Pancreas (tissue), 10 donors: ENCODE measurements around the gene CALCOCO2. TPM values are rescaled to one million over a fixed set of nuclear protein-coding genes. Genes with fewer than 3 reads are reported as not detected.
"Not testable (repeated sequence)": the region's sequence is repeated elsewhere in the genome, so short reads cannot be mapped to it uniquely, and the experiment has no call there.

Experiments
- ATAC-seq, 4 donors: fragments of 200-7000 bp; cut with Tn5 transposase; one replicate each; pipeline versions ENCODE4 v1.8.0 to v1.9.1; 2020; ENCODE audit warnings: mild to moderate bottlenecking in 4 of 4, moderate library complexity in 4 of 4
- DNase-seq, 6 donors: peaks; one replicate each; pipeline ENCODE4 v3.0.0-alpha.2; 2020
- FAIRE-seq: peaks from 2 replicates; lab custom pipeline; 2012; peaks lifted over from hg19 to GRCh38; lab: Jason Lieb, UNC
- H3K27ac ChIP-seq, 4 donors: fragments of 200-600 bp; sonication (generic); 1 replicate in 3 of 4; 2 replicates in 1 of 4; pipeline versions ENCODE4 v1.5.0 to v1.8.0; 2020
- H3K27me3 ChIP-seq, 4 donors: fragments of 200-600 bp; one replicate each; pipeline ENCODE4 v1.8.0; 2021
- H3K36me3 ChIP-seq, 3 donors: fragments of 200-600 bp; sonication (generic) in 1 of 3; one replicate each; pipeline versions ENCODE4 v1.5.0 to v1.8.0; 2020 to 2021
- H3K4me1 ChIP-seq, 3 donors: fragments of 200-600 bp; one replicate each; pipeline ENCODE4 v1.8.0; 2021
- H3K4me3 ChIP-seq, 4 donors: fragments of 200-600 bp; sonication (generic) in 2 of 4; one replicate each; pipeline versions ENCODE4 v1.5.0 to v1.8.0; 2020 to 2021
- H3K9me3 ChIP-seq, 4 donors: fragments of 200-600 bp; one replicate each; pipeline ENCODE4 v1.8.0; 2021
- CTCF ChIP-seq, 4 donors: fragments of 200-600 bp; sonication (generic) in 3 of 4; IDR thresholded peaks; one replicate each; pipeline versions ENCODE4 v1.5.0 to v1.8.0; 2021; ENCODE audit warnings: antibody characterized with exemption in 4 of 4
- WGBS, 2 donors: extraction: QIAGEN DNeasy Blood & Tissue Kit; methylation state at CpG; one replicate each; pipeline ENCODE4 v1.1.7; 2013; 5-methylcytosine and 5-hydroxymethylcytosine counted together
- intact Hi-C, 3 donors: fragments of 100-400 bp; cut with DNase I; formaldehyde crosslinking; loops; one replicate each; pipeline versions ENCODE4 v1.11.1 to v1.14.2; 2022
- polyA plus RNA-seq, 2 donors: library from polyadenylated mRNA; stranded (reverse); fragments of 200-250 nt; gene quantifications; one replicate each; pipeline ENCODE4 v1.2.3, GENCODE V29; 2013
- total RNA-seq, 6 donors: library from RNA; stranded (reverse); fragmentation: NEBNext Ultra II Directional in 4 of 6; extraction: Animal tissue kit (Norgen Biotek cat#: 25700) in 4 of 6; gene quantifications; one replicate each; pipeline versions ENCODE4 v1.2.1 to v1.2.4, GENCODE V29; 2021 to 2023
- donor health status: healthy with polysubstance abuse.
- donor health status: DM: no; HTN: no; CAD: no; lungs with moderate emphysema.
- donor health status: DM: no; HTN: no; CAD: no.
- donor health status: control.
- donor health status: control.
- donor health status: Bipolar disorder and iron deficiency.
- donor health status: DM: yes; HTN: yes; CAD: no.
- donor health status: DM: no; HTN: no; CAD: no.
- donor health status: DM: no; HTN: no; CAD: no.
- donor health status: DM: yes; HTN: yes; CAD: no.

CALCOCO2 gene
- total and polyA plus RNA-seq, 8 donors, result 31.2 to 66.0 (median 57.4) TPM

GRCh38 chr17:48792033-48792798 lies 38.6 kb upstream of the CALCOCO2 start:
- FAIRE-seq (no peak), DNase-seq (no peak), ATAC-seq (no peak)
- no peak for TF ChIP-seq CTCF (IDR thresholded peaks at IDR 0.05)
- WGBS, 2 donors, result 26 to 34% methylated on average over 3 of the region's 3 CpGs
- Histone ChIP-seq H3K27me3 (no peaks in the 10 kb centered on the region), H3K36me3 (no peaks in the 10 kb centered on the region), H3K4me1 (peaks cover 0 to 6% (median 5%) of the 10 kb centered on the region in 3 donors), H3K27ac (no peak overlapping the region), H3K9me3 (no peaks in the 10 kb centered on the region), H3K4me3 (no peak overlapping the region)
- intact Hi-C loops, result loop anchor here in 1 of 3 donors (5.0 kb wide), 1 partner anchor 115 kb away; no protein-coding TSS in a partner anchor

GRCh38 chr17:48795444-48796162 lies 35.2 kb upstream of the CALCOCO2 start:
- ATAC-seq, result peak; percentile 46 to 80 (median 60)
- peak overlapping the region; percentile 17 to 50 (median 42) for H3K27ac ChIP-seq
- no peak overlapping the region for H3K4me3 ChIP-seq
- intact Hi-C loops, result no loop called here
- peak in 2 of 6 donors; percentile 20 to 51 for DNase-seq
- 23 to 31% methylated on average over 10 of the region's 10 CpGs for WGBS, 2 donors
- H3K9me3 ChIP-seq, result no peaks in the 10 kb centered on the region
- H3K36me3 ChIP-seq, result no peaks in the 10 kb centered on the region
- peaks cover 0 to 6% (median 5%) of the 10 kb centered on the region in 3 donors for H3K4me1 ChIP-seq
- H3K27me3 ChIP-seq, result no peaks in the 10 kb centered on the region
- no peak for TF ChIP-seq CTCF (IDR thresholded peaks at IDR 0.05)
- FAIRE-seq, result no peak

GRCh38 chr17:48796163-48796522 lies 34.7 kb upstream of the CALCOCO2 start:
- H3K4me3 ChIP-seq, H3K9me3 ChIP-seq, intact Hi-C loops, DNase-seq, H3K27me3 ChIP-seq, ATAC-seq, FAIRE-seq, H3K4me1 ChIP-seq, H3K36me3 ChIP-seq: not testable (repeated sequence)
- WGBS, 2 donors, result 46 to 54% methylated on average over 6 of the region's 6 CpGs
- H3K27ac ChIP-seq, result peak overlapping the region in 2 of 4 donors; percentile 47 to 50

GRCh38 chr17:48799069-48799723 lies 31.6 kb upstream of the CALCOCO2 start:
- Histone ChIP-seq H3K4me3 (no peak overlapping the region), H3K4me1 (peaks cover 0 to 6% (median 5%) of the 10 kb centered on the region in 3 donors), H3K27ac (peak overlapping the region in 2 of 4 donors; percentile 33 to 60), H3K36me3 (no peaks in the 10 kb centered on the region), H3K27me3 (no peaks in the 10 kb centered on the region), H3K9me3 (no peaks in the 10 kb centered on the region)
- ATAC-seq, result peak in 3 of 4 donors; percentile 29 to 39 (median 36)
- FAIRE-seq, result no peak
- peak in 1 of 6 donors; percentile 24 for DNase-seq
- WGBS, 2 donors, result 44 to 57% methylated on average over 11 of the region's 11 CpGs
- no peak for TF ChIP-seq CTCF (IDR thresholded peaks at IDR 0.05)
- intact Hi-C loops, result no loop called here

GRCh38 chr17:48800626-48801217 lies 30.1 kb upstream of the CALCOCO2 start:
- H3K4me3 ChIP-seq, result no peak overlapping the region
- H3K36me3 ChIP-seq, result no peaks in the 10 kb centered on the region
- no peak overlapping the region for H3K27ac ChIP-seq
- no peaks in the 10 kb centered on the region for H3K27me3 ChIP-seq
- 42 to 60% methylated on average over 5 of the region's 5 CpGs for WGBS, 2 donors
- no peaks in the 10 kb centered on the region for H3K9me3 ChIP-seq
- DNase-seq, result no peak
- no peak for ATAC-seq
- no peak for FAIRE-seq
- intact Hi-C loops, result loop anchor here in 1 of 3 donors (5.0 kb wide), 1 partner anchor 77 kb away; no protein-coding TSS in a partner anchor
- no peak for TF ChIP-seq CTCF (IDR thresholded peaks at IDR 0.05)
- peaks cover 0 to 5% (median 4%) of the 10 kb centered on the region in 3 donors for H3K4me1 ChIP-seq
